Measurements from ENCODE around the gene CITED2. TPM values are rescaled to one million over a fixed set of nuclear protein-coding genes. Genes with fewer than 3 reads are reported as not detected.
A peak's percentile ranks its signal among the peaks of the same experiment; 100 is the strongest.

The CITED2 gene
- total and polyA plus RNA-seq, 7 donors: 15.3 to 414 (median 118) TPM

GRCh38 chr6:139329224-139329623 is 45.2 kb downstream of the CITED2 start:
- Histone ChIP-seq H3K27me3 (ENCODE audit: insufficient read depth in 3 of 3, low read length in 2 of 3) (no peaks in the 10 kb centered on the region), H3K4me3 (no peak overlapping the region), H3K4me1 (peaks cover 4% of the 10 kb centered on the region), H3K36me3 (ENCODE audit: insufficient read depth in 1 of 2, low read depth in 1 of 2) (no peaks in the 10 kb centered on the region), H3K9me3 (no peaks in the 10 kb centered on the region), H3K27ac (no peak overlapping the region)
- 93 to 97% (median 95%) methylated on average over 3 of the region's 3 CpGs for WGBS, 3 donors
- intact Hi-C loops (cut with DNase I): no loop called here
- TF ChIP-seq, protein P1, sequence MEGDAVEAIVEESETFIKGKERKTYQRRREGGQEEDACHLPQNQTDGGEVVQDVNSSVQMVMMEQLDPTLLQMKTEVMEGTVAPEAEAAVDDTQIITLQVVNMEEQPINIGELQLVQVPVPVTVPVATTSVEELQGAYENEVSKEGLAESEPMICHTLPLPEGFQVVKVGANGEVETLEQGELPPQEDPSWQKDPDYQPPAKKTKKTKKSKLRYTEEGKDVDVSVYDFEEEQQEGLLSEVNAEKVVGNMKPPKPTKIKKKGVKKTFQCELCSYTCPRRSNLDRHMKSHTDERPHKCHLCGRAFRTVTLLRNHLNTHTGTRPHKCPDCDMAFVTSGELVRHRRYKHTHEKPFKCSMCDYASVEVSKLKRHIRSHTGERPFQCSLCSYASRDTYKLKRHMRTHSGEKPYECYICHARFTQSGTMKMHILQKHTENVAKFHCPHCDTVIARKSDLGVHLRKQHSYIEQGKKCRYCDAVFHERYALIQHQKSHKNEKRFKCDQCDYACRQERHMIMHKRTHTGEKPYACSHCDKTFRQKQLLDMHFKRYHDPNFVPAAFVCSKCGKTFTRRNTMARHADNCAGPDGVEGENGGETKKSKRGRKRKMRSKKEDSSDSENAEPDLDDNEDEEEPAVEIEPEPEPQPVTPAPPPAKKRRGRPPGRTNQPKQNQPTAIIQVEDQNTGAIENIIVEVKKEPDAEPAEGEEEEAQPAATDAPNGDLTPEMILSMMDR (IDR thresholded peaks at IDR 0.05): no peak
- no peak for DNase-seq
- no peak for ATAC-seq

GRCh38 chr6:139327038-139327437 is 47.4 kb downstream of the CITED2 start:
- Histone ChIP-seq H3K9me3 (no peaks in the 10 kb centered on the region), H3K4me3 (no peak overlapping the region), H3K4me1 (peaks cover 4% of the 10 kb centered on the region), H3K27ac (no peak overlapping the region), H3K27me3 (ENCODE audit: insufficient read depth in 3 of 3, low read length in 2 of 3) (no peaks in the 10 kb centered on the region), H3K36me3 (ENCODE audit: insufficient read depth in 1 of 2, low read depth in 1 of 2) (no peaks in the 10 kb centered on the region)
- ATAC-seq (no peak), DNase-seq (no peak)
- WGBS, 3 donors: 93 to 96% (median 93%) methylated on average over 5 of the region's 5 CpGs
- TF ChIP-seq, protein P1 (IDR thresholded peaks at IDR 0.05): no peak
- intact Hi-C loops (cut with DNase I): no loop called here

GRCh38 chr6:139325686-139326085 is 48.8 kb downstream of the CITED2 start:
- Histone ChIP-seq H3K27me3 (ENCODE audit: insufficient read depth in 3 of 3, low read length in 2 of 3) (no peaks in the 10 kb centered on the region), H3K9me3 (no peaks in the 10 kb centered on the region), H3K4me1 (peaks cover 4% of the 10 kb centered on the region), H3K27ac (no peak overlapping the region), H3K4me3 (no peak overlapping the region), H3K36me3 (ENCODE audit: insufficient read depth in 1 of 2, low read depth in 1 of 2) (no peaks in the 10 kb centered on the region)
- intact Hi-C loops (cut with DNase I): loop anchor here in 1 of 2 donors (1.0 kb wide), 1 partner anchor 23 kb away; no protein-coding TSS in a partner anchor
- DNase-seq (no peak), ATAC-seq (no peak)
- WGBS, 3 donors: 36 to 44% (median 42%) methylated on average over 1 of the region's 1 CpG
- TF ChIP-seq, protein P1 (IDR thresholded peaks at IDR 0.05): no peak

- Histone ChIP-seq H3K36me3 (ENCODE audit: insufficient read depth in 1 of 2, low read depth in 1 of 2) (no peaks in the 10 kb centered on the region), H3K4me1 (peaks cover 4% of the 10 kb centered on the region), H3K27ac (peak overlapping the region; percentile 36), H3K4me3 (no peak overlapping the region), H3K27me3 (ENCODE audit: insufficient read depth in 3 of 3, low read length in 2 of 3) (no peaks in the 10 kb centered on the region), H3K9me3 (no peaks in the 10 kb centered on the region)
- DNase-seq (no peak), ATAC-seq (no peak)
- intact Hi-C loops (cut with DNase I): loop anchor here in 1 of 2 donors (1.0 kb wide), 1 partner anchor 23 kb away; no protein-coding TSS in a partner anchor
- TF ChIP-seq, protein P1 (IDR thresholded peaks at IDR 0.05): no peak
Measured at GRCh38 chr6:139325125-139325524, 49.3 kb downstream of the CITED2 start.

DNA sequence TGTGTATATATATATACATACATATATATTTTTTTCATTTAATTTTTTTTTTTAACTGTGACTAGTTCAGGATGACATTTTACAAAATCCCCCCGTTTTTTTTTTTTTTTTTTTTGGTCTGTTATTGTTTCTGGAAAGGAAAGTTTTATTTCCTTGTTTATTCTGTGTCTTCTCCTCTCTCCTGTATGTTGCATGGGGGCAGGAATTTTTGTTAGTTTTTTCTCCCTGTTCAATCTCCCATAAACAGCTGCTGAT is 50.2 kb downstream of the CITED2 start:
- Histone ChIP-seq H3K27ac (peak overlapping the region; percentile 36), H3K27me3 (ENCODE audit: insufficient read depth in 3 of 3, low read length in 2 of 3) (no peaks in the 10 kb centered on the region), H3K4me3 (peak overlapping the region; percentile 31)

More for the DNA sequence above, 50.2 kb downstream of the CITED2 start:
- no peak for DNase-seq
- Histone ChIP-seq H3K36me3 (ENCODE audit: insufficient read depth in 1 of 2, low read depth in 1 of 2) (no peaks in the 10 kb centered on the region), H3K4me1 (peaks cover 4% of the 10 kb centered on the region), H3K9me3 (no peaks in the 10 kb centered on the region)
- 8 to 60% (median 47%) methylated on average over 1 of the region's 1 CpG for WGBS, 3 donors
- ATAC-seq: no peak
- intact Hi-C loops (cut with DNase I): no loop called here
- TF ChIP-seq, protein P1 (IDR thresholded peaks at IDR 0.05): no peak
